SK-N-SH (cell line): ENCODE measurements around the gene FA2H. TPM values are rescaled to one million over a fixed set of nuclear protein-coding genes. Genes with fewer than 3 reads are reported as not detected.
"Not testable (repeated sequence)": the region's sequence is repeated elsewhere in the genome, so short reads cannot be mapped to it uniquely, and the experiment has no call there.

Experiments used
- CTCF ChIA-PET: fragments of 300-600, 350-600 bp; formaldehyde crosslinking; extraction: SDS; loops from one replicate; lab custom pipeline; 2021; lab: Yijun Ruan, JAX
- POLR2A ChIA-PET: fragments of 350-600 bp; sonication (Branson Sonifier 250); formaldehyde crosslinking; extraction: SDS; loops from one replicate; lab custom pipeline; 2020; ENCODE audit warnings: antibody characterized with exemption, inconsistent platforms; lab: Yijun Ruan, JAX
- DNase-seq: peaks from one replicate; pipeline ENCODE4 v3.0.0; 2012
- H2AFZ ChIP-seq: fragments of 200-600 bp; sonication (generic); 2 replicates; pipeline ENCODE4 v1.8.1; 2016; ENCODE audit warnings: antibody characterized with exemption, mild to moderate bottlenecking, low read depth
- H3F3A ChIP-seq: fragments of 200-600 bp; sonication (generic); replicated peaks from 2 replicates; pipeline ENCODE3; 2016; ENCODE audit warnings: antibody characterized with exemption, mild to moderate bottlenecking; ENCODE audit not compliant: insufficient read depth
- H3K27ac ChIP-seq, 2 experiments: fragments of 200-500 bp in 1 of 2; fragments of 200-600 bp in 1 of 2; sonication (Bioruptor generic) in 1 of 2; sonication (generic), shearing (Covaris generic) in 1 of 2; 2 replicates each; pipeline versions ENCODE4 v1.5.1 to v1.6.1; 2014 to 2016; ENCODE audit warnings: low read depth in 2 of 2, inconsistent platforms in 1 of 2, low read length in 1 of 2, mild to moderate bottlenecking in 1 of 2, mixed read lengths in 1 of 2
- H3K27me3 ChIP-seq: fragments of 200-600 bp; sonication (generic), shearing (Covaris generic); 2 replicates; pipeline ENCODE4 v1.6.1; 2016; ENCODE audit warnings: mixed run types; ENCODE audit not compliant: insufficient read depth
- H3K36me3 ChIP-seq, 2 experiments: fragments of 200-500 bp in 1 of 2; fragments of 200-600 bp in 1 of 2; sonication (Bioruptor generic) in 1 of 2; sonication (generic) in 1 of 2; replicated peaks in 1 of 2; 2 replicates each; pipeline versions ENCODE3 to v1.5.1; 2014 to 2016; ENCODE audit warnings: low read length in 1 of 2, mild to moderate bottlenecking in 1 of 2; ENCODE audit not compliant: insufficient read depth in 2 of 2, control insufficient read depth in 1 of 2
- H3K4me1 ChIP-seq, 2 experiments: fragments of 200-500 bp in 1 of 2; fragments of 200-600 bp in 1 of 2; sonication (Bioruptor generic) in 1 of 2; sonication (generic), shearing (Covaris generic) in 1 of 2; 2 replicates each; pipeline versions ENCODE4 v1.5.1 to v1.6.1; 2014 to 2016; ENCODE audit warnings: low read depth in 1 of 2, low read length in 1 of 2, mixed run types in 1 of 2; ENCODE audit not compliant: insufficient read depth in 2 of 2, control insufficient read depth in 1 of 2
- H3K4me2 ChIP-seq: fragments of 200-600 bp; sonication (generic), shearing (Covaris generic); 2 replicates; pipeline ENCODE4 v1.6.1; 2017; ENCODE audit warnings: mixed run types
- H3K4me3 ChIP-seq, 2 experiments: fragments of 200-500 bp in 1 of 2; fragments of 200-600 bp in 1 of 2; sonication (Bioruptor generic) in 1 of 2; sonication (generic), shearing (Covaris generic) in 1 of 2; 2 replicates each; pipeline versions ENCODE4 v1.5.1 to v1.8.1; 2014 to 2016; ENCODE audit warnings: low read depth in 2 of 2, inconsistent platforms in 1 of 2, low read length in 1 of 2, mild to moderate bottlenecking in 1 of 2, mixed read lengths in 1 of 2, moderate library complexity in 1 of 2
- H3K79me2 ChIP-seq: fragments of 200-600 bp; sonication (generic); 2 replicates; pipeline ENCODE4 v1.8.1; 2017; ENCODE audit warnings: mild to moderate bottlenecking; ENCODE audit not compliant: insufficient read depth
- H3K9ac ChIP-seq: fragments of 200-600 bp; sonication (generic); 2 replicates; pipeline ENCODE4 v1.6.1; 2017; ENCODE audit warnings: mixed run types
- H3K9me2 ChIP-seq: fragments of 200-600 bp; sonication (generic); 2 replicates; pipeline ENCODE4 v1.6.1; 2017; ENCODE audit warnings: mixed run types
- H3K9me3 ChIP-seq: fragments of 200-600 bp; sonication (generic); 2 replicates; pipeline ENCODE4 v1.6.1; 2017; ENCODE audit warnings: mixed run types, mild to moderate bottlenecking, moderate library complexity
- H4K20me1 ChIP-seq: fragments of 200-600 bp; sonication (generic); 2 replicates; pipeline ENCODE4 v1.6.1; 2017; ENCODE audit warnings: mild to moderate bottlenecking, mixed run types; ENCODE audit not compliant: insufficient read depth
- ELF1 ChIP-seq: IDR thresholded peaks from 2 replicates; pipeline ENCODE4 v1.4.0; 2012
- FOSL2 ChIP-seq: IDR thresholded peaks from 2 replicates; pipeline ENCODE4 v1.4.0; 2012; ENCODE audit warnings: low read depth, mild to moderate bottlenecking, moderate library complexity, borderline replicate concordance
- WGBS: methylation state at CpG from one replicate; pipeline ENCODE4 v1.1.6; 2017; ENCODE audit warnings: low lambda C conversion rate; 5-methylcytosine and 5-hydroxymethylcytosine counted together
- polyA plus RNA-seq, 3 experiments: library from polyadenylated mRNA; depleted of rRNA; stranded (reverse); fragments of >200 nt; gene quantifications; 2 replicates each; pipeline ENCODE4 v1.2.3, GENCODE V29; 2012
- TF ChIP-seq, protein P1 (sequence below): IDR thresholded peaks from 2 replicates; pipeline ENCODE4 v1.4.0; 2012; ENCODE audit warnings: low read depth
- TF ChIP-seq, protein P2 (sequence below): fragments of 200-600 bp; sonication (generic); IDR thresholded peaks from 2 replicates; pipeline ENCODE4 v1.6.1; 2017; ENCODE audit warnings: antibody characterized with exemption, mild to moderate bottlenecking, moderate library complexity

Gene FA2H
- polyA plus RNA-seq, 1 of the 3 experiments (the other 2 are of a cell fraction): not detected

DNA sequence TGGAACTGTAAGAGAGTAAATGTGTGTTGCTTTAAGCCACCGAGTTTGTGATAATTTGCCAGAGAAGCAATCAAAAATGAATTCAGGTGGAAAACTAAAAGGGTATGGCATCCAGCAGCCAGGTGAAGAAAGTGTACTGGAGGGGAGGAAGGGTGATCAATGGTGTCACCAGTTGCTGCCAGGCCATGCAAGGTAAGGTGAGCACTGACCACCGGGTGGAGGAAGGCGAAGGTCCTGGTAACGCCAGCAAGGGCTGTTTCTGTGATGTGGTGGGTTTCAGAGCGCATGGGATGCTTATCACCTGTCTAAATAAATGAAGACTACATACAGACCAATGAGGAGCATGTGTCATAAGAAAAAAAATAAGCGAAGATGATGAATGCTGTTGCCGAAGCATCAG lies 6.9 kb downstream of the FA2H start:
- Histone ChIP-seq H3K9ac (no peak overlapping the region), H3K79me2 (no peaks in the 10 kb centered on the region), H3K9me2 (no peaks in the 10 kb centered on the region), H3K36me3 (no peaks in the 10 kb centered on the region), H3K4me3 (no peak overlapping the region), H3K27ac (no peak overlapping the region), H3K27me3 (peaks cover 6% of the 10 kb centered on the region; the same call in 1 of the 2 replicates), H2AFZ (no peak overlapping the region), H4K20me1 (no peaks in the 10 kb centered on the region), H3F3A (no peaks in the 10 kb centered on the region), H3K4me2 (no peak overlapping the region), H3K9me3 (no peaks in the 10 kb centered on the region), H3K4me1 (no peaks in the 10 kb centered on the region)
- CTCF ChIA-PET: interaction anchor here (0.7 to 0.8 kb wide), 2 partner anchors 12 to 95 kb away, joined by 3 read pairs; no protein-coding TSS in a partner anchor
- TF ChIP-seq FOSL2: no peak
- no peak for DNase-seq
- WGBS: 63% methylated on average over 7 of the region's 7 CpGs
- POLR2A ChIA-PET: no interaction called here

DNA sequence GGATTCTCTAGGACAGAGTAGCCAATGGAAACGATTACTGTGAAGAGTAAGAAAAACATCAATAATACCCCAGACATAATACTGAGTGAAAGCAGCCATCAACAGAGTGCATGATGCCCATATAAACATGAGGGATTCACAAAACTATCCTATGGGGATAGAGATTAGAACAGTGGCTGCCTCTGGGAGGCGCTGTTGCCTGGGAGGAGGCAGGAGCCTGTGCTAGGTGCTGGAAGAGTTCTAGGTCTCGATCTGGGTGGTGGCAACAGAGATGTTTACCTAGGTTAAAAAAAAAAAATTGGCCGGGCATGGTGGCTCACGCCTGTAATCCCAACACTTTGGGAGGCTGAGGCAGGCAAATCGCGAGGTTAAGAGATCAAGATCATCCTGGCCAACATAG lies 7.9 kb downstream of the FA2H start:
- peaks cover 6% of the 10 kb centered on the region; the same call in 1 of the 2 replicates for H3K27me3 ChIP-seq
- CTCF ChIA-PET: interaction anchor here (0.8 kb wide), 1 partner anchor 96 kb away, joined by 3 read pairs; no protein-coding TSS in a partner anchor
- no peak overlapping the region for H3K9ac ChIP-seq
- no peaks in the 10 kb centered on the region for H4K20me1 ChIP-seq
- whole genome bisulfite sequencing: 69% methylated on average over 7 of the region's 7 CpGs
- no peak overlapping the region for H3K4me3 ChIP-seq
- H2AFZ ChIP-seq: no peak overlapping the region
- no peaks in the 10 kb centered on the region for H3K79me2 ChIP-seq
- DNase-seq: no peak
- no peak overlapping the region for H3K27ac ChIP-seq
- no peaks in the 10 kb centered on the region for H3K36me3 ChIP-seq
- no peaks in the 10 kb centered on the region for H3K4me1 ChIP-seq
- H3K9me2 ChIP-seq: no peaks in the 10 kb centered on the region
- H3K9me3 ChIP-seq: no peaks in the 10 kb centered on the region
- TF ChIP-seq, protein P1, sequence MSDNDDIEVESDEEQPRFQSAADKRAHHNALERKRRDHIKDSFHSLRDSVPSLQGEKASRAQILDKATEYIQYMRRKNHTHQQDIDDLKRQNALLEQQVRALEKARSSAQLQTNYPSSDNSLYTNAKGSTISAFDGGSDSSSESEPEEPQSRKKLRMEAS: no peak
- TF ChIP-seq, protein P2, sequence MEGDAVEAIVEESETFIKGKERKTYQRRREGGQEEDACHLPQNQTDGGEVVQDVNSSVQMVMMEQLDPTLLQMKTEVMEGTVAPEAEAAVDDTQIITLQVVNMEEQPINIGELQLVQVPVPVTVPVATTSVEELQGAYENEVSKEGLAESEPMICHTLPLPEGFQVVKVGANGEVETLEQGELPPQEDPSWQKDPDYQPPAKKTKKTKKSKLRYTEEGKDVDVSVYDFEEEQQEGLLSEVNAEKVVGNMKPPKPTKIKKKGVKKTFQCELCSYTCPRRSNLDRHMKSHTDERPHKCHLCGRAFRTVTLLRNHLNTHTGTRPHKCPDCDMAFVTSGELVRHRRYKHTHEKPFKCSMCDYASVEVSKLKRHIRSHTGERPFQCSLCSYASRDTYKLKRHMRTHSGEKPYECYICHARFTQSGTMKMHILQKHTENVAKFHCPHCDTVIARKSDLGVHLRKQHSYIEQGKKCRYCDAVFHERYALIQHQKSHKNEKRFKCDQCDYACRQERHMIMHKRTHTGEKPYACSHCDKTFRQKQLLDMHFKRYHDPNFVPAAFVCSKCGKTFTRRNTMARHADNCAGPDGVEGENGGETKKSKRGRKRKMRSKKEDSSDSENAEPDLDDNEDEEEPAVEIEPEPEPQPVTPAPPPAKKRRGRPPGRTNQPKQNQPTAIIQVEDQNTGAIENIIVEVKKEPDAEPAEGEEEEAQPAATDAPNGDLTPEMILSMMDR: peak; percentile 14; the same call in 1 of the 2 replicates
- TF ChIP-seq ELF1 (no peak), FOSL2 (no peak)
- TF ChIP-seq, all 33 proteins: peak for 1
- POLR2A ChIA-PET: no interaction called here
- Histone ChIP-seq H3F3A (no peaks in the 10 kb centered on the region), H3K4me2 (no peak overlapping the region)

DNA sequence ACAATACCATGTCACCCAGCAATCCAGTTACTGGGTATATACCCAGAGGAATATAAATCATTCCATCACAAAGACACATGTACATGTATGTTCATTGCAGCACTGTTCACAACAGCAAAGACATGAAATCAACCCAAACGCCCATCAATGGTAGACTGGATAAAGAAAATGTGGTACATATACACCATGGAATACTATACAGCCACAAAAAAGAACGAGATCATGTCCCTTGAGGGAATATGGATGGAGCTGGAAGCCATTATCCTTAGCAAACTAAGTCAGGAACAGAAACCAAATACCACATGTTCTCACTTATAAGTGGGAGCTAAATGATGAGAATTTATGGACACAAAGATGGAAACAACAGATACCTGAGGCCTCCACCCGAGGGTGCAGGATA lies 10.4 kb downstream of the FA2H start:
- H3K27me3 ChIP-seq, H3F3A ChIP-seq, H3K4me2 ChIP-seq, H3K9me2 ChIP-seq, H4K20me1 ChIP-seq, H2AFZ ChIP-seq, H3K79me2 ChIP-seq, DNase-seq, H3K9me3 ChIP-seq, H3K4me1 ChIP-seq, H3K27ac ChIP-seq, H3K4me3 ChIP-seq, H3K36me3 ChIP-seq, H3K9ac ChIP-seq, POLR2A ChIA-PET: not testable (repeated sequence)
- 5% methylated on average over 3 of the region's 3 CpGs for WGBS
- CTCF ChIA-PET: interaction anchor here (1.4 to 1.5 kb wide), 2 partner anchors 11 to 56 kb away, joined by 3 to 5 read pairs; partner anchors contain the start of gene FA2H
